Astrocyte of the cerebellum (primary cell): ENCODE measurements around the gene TTLL11.

Source experiments
- DNase-seq: peaks from one replicate; pipeline ENCODE4 v3.0.0-alpha.2; 2011; ENCODE audit warnings: low read depth
- H3K4me3 ChIP-seq: 2 replicates; pipeline ENCODE4 v1.5.1; 2011; ENCODE audit warnings: mild to moderate bottlenecking, low read depth, low read length, moderate library complexity
- CTCF ChIP-seq: IDR thresholded peaks from 2 replicates; pipeline ENCODE4 v1.5.1; 2012; ENCODE audit warnings: low read length, low read depth, moderate library complexity, mild to moderate bottlenecking; ENCODE audit errors: missing control alignments
- in situ Hi-C: cut with HindIII; loops from 2 replicates; pipeline ENCODE4 v1.10.0; 2017; ENCODE audit warnings: low sequenced_read_pairs

Gene TTLL11

GRCh38 chr9:122015170-122015821 lies 77.8 kb downstream of the TTLL11 start:
- in situ Hi-C loops, result no loop called here
- no peak for TF ChIP-seq CTCF
- no peak overlapping the region for H3K4me3 ChIP-seq
- no peak for DNase-seq

GRCh38 chr9:122011818-122012498 lies 81.2 kb downstream of the TTLL11 start:
- no peak for TF ChIP-seq CTCF
- in situ Hi-C loops, result no loop called here
- no peak for DNase-seq
- no peak overlapping the region for H3K4me3 ChIP-seq

GRCh38 chr9:122008559-122008958 lies 84.5 kb downstream of the TTLL11 start:
- no peak overlapping the region for H3K4me3 ChIP-seq
- no peak for DNase-seq
- no peak for TF ChIP-seq CTCF
- in situ Hi-C loops, result no loop called here

- no peak for TF ChIP-seq CTCF
- no peak for DNase-seq
- H3K4me3 ChIP-seq, result no peak overlapping the region
- in situ Hi-C loops, result no loop called here
These were observed 85.3 kb downstream of the TTLL11 start for GRCh38 chr9:122007837-122008236.

GRCh38 chr9:122005597-122005996 lies 87.5 kb downstream of the TTLL11 start:
- in situ Hi-C loops, result no loop called here
- no peak for DNase-seq
- TF ChIP-seq CTCF, result peak; percentile 63
- H3K4me3 ChIP-seq, result no peak overlapping the region

GRCh38 chr9:122004589-122004988 lies 88.5 kb downstream of the TTLL11 start:
- no peak for DNase-seq
- H3K4me3 ChIP-seq, result no peak overlapping the region
- no peak for TF ChIP-seq CTCF
- in situ Hi-C loops, result no loop called here
